Left ventricle myocardium inferior (tissue), 1 donor: Measurements from ENCODE around the gene GLI2. TPM values are rescaled to one million over a fixed set of nuclear protein-coding genes. Genes with fewer than 3 reads are reported as not detected.

Source experiments
- DNase-seq: peaks from one replicate; pipeline ENCODE4 v3.0.0-alpha.2; 2020
- H3K27ac ChIP-seq: fragments of 200-600 bp; replicated peaks from 2 replicates; pipeline ENCODE4 v1.8.0; 2021
- H3K27me3 ChIP-seq: fragments of 200-600 bp; 2 replicates; pipeline ENCODE4 v1.8.0; 2021; ENCODE audit warnings: low read depth
- H3K36me3 ChIP-seq: fragments of 200-600 bp; 2 replicates; pipeline ENCODE4 v1.8.0; 2021
- H3K4me1 ChIP-seq: fragments of 200-600 bp; 2 replicates; pipeline ENCODE4 v1.8.0; 2021
- H3K4me3 ChIP-seq: fragments of 200-600 bp; 2 replicates; pipeline ENCODE4 v1.8.0; 2021; ENCODE audit warnings: mild to moderate bottlenecking, moderate library complexity
- H3K9me3 ChIP-seq: fragments of 200-600 bp; replicated peaks from 2 replicates; pipeline ENCODE4 v1.8.0; 2021
- intact Hi-C: fragments of 100-400 bp; cut with micrococcal nuclease; formaldehyde crosslinking; loops from one replicate; pipeline ENCODE4 v1.11.0; 2022
- total RNA-seq: library from RNA; stranded (reverse); fragmentation: NEBNext Ultra II Directional; extraction: Animal tissue kit (Norgen Biotek cat#: 25700); gene quantifications from one replicate; pipeline ENCODE4 v1.2.1, GENCODE V29; 2021
- TF ChIP-seq, protein P1 (sequence below): fragments of 200-600 bp; IDR thresholded peaks from 2 replicates; pipeline ENCODE4 v1.8.0; 2021; ENCODE audit warnings: antibody characterized with exemption, mild to moderate bottlenecking, borderline replicate concordance
- donor health status: DM: no; HTN: yes; CAD: no; lungs with severe emphysema.

Gene GLI2
- total RNA-seq, 1 donor from 2014 or later, result 2.4 TPM

DNA sequence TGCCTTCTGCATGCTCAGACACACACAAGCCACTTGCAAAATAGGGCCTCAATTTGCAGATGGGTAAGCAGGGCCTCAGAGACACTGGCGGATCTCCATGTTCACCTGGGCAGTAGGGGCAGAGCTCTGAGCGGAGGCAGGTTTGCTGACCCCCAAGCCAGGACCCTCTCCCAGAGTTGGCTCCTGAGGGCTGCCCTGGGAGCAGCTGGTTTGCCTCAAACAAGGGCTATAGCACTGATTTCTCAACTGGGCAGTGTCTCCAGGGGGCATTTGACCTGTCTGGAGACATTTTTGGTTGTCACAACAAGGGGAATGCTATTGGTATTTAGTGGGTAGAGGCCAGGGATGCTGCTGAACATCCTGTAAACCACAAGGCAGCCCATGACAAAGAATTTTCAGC lies 11.6 kb downstream of the GLI2 start:
- Histone ChIP-seq H3K27ac (no peak overlapping the region), H3K27me3 (peaks cover 48% of the 10 kb centered on the region), H3K9me3 (no peaks in the 10 kb centered on the region), H3K4me1 (no peaks in the 10 kb centered on the region), H3K36me3 (no peaks in the 10 kb centered on the region), H3K4me3 (no peak overlapping the region)
- intact Hi-C loops, result no loop called here
- TF ChIP-seq, protein P1, sequence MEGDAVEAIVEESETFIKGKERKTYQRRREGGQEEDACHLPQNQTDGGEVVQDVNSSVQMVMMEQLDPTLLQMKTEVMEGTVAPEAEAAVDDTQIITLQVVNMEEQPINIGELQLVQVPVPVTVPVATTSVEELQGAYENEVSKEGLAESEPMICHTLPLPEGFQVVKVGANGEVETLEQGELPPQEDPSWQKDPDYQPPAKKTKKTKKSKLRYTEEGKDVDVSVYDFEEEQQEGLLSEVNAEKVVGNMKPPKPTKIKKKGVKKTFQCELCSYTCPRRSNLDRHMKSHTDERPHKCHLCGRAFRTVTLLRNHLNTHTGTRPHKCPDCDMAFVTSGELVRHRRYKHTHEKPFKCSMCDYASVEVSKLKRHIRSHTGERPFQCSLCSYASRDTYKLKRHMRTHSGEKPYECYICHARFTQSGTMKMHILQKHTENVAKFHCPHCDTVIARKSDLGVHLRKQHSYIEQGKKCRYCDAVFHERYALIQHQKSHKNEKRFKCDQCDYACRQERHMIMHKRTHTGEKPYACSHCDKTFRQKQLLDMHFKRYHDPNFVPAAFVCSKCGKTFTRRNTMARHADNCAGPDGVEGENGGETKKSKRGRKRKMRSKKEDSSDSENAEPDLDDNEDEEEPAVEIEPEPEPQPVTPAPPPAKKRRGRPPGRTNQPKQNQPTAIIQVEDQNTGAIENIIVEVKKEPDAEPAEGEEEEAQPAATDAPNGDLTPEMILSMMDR, result no peak
- no peak for DNase-seq

DNA sequence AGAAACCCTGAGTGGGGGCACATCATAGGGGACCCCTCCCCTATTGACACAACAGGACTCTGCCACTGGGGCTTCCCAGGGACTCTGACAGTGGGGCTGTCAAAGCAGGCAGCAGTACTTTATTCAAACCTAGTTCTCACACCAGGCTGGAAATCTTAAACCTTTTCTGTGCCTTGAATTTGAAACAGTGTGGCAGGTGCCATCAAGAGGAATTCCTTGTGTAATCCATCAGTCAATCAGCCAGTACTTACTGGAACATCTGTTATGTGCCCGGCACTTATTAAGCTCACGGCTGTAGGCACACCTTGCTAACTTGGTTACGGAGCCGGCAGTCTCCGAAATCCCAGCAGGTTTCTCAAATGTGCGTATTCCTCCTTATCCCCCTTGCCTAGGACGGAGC lies 12.0 kb downstream of the GLI2 start:
- no peak overlapping the region for H3K27ac ChIP-seq
- H3K4me1 ChIP-seq, result no peaks in the 10 kb centered on the region
- no peaks in the 10 kb centered on the region for H3K36me3 ChIP-seq
- peaks cover 44% of the 10 kb centered on the region for H3K27me3 ChIP-seq
- TF ChIP-seq, protein P1, result no peak
- H3K9me3 ChIP-seq, result no peaks in the 10 kb centered on the region
- no peak for DNase-seq
- intact Hi-C loops, result no loop called here
- no peak overlapping the region for H3K4me3 ChIP-seq

DNA sequence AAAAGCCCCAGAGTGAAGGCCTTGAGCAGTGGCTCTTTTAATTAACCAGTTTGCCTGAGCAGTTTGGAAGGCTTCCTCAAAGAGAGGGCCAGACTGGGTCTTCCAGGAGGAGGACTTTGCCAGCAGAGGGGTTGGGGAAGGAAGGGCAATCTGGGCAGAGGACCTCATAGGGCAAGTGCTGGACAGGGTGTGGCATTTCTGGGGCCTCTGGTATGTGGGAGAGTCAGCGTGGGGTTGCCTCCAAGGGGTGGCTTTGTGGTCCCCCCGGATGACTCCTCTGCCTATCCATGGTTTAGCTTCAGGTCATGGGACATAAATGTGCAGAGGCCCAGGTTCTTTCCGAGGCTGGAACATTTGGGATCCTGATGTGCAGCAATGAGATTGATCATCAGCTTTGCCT lies 12.6 kb downstream of the GLI2 start:
- no peak for DNase-seq
- no peak overlapping the region for H3K27ac ChIP-seq
- intact Hi-C loops, result no loop called here

DNA sequence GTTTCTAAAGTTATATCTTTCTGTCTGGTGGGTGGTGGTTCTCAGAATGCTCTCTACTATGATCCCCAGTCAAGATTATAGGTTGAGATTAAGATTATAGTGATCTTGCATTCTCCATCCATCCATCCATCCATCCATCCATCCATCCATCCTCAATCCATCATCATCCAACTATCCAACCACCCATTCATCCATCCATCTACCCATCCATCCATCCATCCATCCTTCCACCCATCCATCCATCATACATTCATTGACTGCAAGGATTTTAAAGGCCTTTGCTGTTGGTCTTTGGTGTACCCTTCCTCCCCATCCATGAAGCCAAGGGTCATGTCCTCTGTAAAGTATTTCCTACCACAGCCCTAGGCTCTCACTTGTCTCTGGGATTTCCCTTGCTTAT lies 13.1 kb downstream of the GLI2 start:
- peaks cover 37% of the 10 kb centered on the region for H3K27me3 ChIP-seq
- H3K36me3 ChIP-seq, result no peaks in the 10 kb centered on the region
- no peak overlapping the region for H3K4me3 ChIP-seq
- TF ChIP-seq, protein P1, result no peak
- intact Hi-C loops, result no loop called here
- no peaks in the 10 kb centered on the region for H3K9me3 ChIP-seq
- H3K4me1 ChIP-seq, result no peaks in the 10 kb centered on the region
- DNase-seq, result no peak
- H3K27ac ChIP-seq, result no peak overlapping the region

More for the DNA sequence above, 12.6 kb downstream of the GLI2 start:
- Histone ChIP-seq H3K36me3 (no peaks in the 10 kb centered on the region), H3K27me3 (peaks cover 41% of the 10 kb centered on the region), H3K4me1 (no peaks in the 10 kb centered on the region), H3K4me3 (no peak overlapping the region), H3K9me3 (no peaks in the 10 kb centered on the region)
- TF ChIP-seq, protein P1, result no peak

DNA sequence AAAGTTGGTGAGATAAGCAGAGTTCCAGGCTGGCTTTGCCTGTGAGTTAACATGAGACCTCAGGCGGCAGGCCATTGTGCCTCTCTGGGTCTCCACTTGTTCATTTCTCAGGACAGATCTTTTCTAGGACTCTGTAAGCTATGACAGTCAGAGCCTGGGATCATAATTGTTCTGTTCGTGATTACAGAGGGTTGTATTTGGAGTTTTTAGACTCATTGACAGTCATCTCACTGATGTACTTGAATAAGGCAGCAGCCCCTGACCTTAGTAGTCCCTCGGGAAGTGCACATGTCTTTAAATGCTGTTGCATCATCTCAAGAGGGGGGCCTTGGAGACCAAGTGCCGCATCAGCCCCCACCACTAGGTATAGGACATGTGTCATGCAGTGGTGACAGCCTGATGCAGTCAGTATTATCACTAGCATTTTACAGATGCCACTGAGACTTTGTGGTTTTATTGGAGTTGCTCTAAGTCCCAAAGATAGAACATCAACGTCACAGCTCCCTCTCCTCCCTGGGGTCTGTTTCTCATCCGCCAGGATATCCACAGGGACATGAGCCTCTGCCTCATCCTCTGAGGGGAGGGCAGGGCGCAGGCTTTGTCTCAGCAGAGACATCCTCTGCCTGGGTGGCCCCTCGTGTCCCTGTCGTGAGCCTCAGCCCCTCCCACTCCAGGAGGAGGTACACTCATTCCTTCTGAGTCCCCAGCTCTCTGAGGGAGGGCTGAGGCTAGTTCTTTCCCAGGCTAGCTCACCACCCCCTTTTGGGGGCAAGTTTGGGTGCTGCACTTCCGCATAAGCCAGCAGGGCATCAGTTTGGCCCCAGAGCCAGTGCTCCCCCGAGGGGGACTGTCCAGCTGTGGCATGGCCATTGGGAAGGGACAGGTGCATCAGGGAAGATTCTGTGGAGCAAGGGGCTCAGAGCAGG lies 14.1 kb downstream of the GLI2 start:
- no peaks in the 10 kb centered on the region for H3K36me3 ChIP-seq
- no peak overlapping the region for H3K4me3 ChIP-seq
- DNase-seq, result no peak
- intact Hi-C loops, result no loop called here
- H3K27ac ChIP-seq, result no peak overlapping the region
- no peaks in the 10 kb centered on the region for H3K4me1 ChIP-seq
- no peaks in the 10 kb centered on the region for H3K9me3 ChIP-seq
- TF ChIP-seq, protein P1, result no peak
- peaks cover 26% of the 10 kb centered on the region for H3K27me3 ChIP-seq
